DMS153 treated with DMSO at 0.1 percent for 48 hours (cell line): ENCODE data around the gene TEX19.
A peak's percentile ranks its signal among the peaks of the same experiment; 100 is the strongest.

Experiments
- DNase-seq: peaks from one replicate; lab custom pipeline; 2025; ENCODE audit not compliant: unreplicated experiment; lab: John Stamatoyannopoulos, UW

The TEX19 gene

GRCh38 chr17:82320956-82321927 lies 37.8 kb upstream of the TEX19 start:
- no peak for DNase-seq

GRCh38 chr17:82321947-82322466 lies 37.0 kb upstream of the TEX19 start:
- DNase-seq: no peak

GRCh38 chr17:82322526-82323453 lies 36.3 kb upstream of the TEX19 start:
- DNase-seq: no peak

- no peak for DNase-seq
Observed at GRCh38 chr17:82323514-82324234, 35.4 kb upstream of the TEX19 start.

- no peak for DNase-seq
Observed at GRCh38 chr17:82324566-82325285, 34.3 kb upstream of the TEX19 start.

GRCh38 chr17:82325286-82326180 lies 33.5 kb upstream of the TEX19 start:
- DNase-seq: no peak

GRCh38 chr17:82327289-82327688 lies 31.8 kb upstream of the TEX19 start:
- DNase-seq: no peak

- no peak for DNase-seq
Observed at GRCh38 chr17:82327757-82328140, 31.3 kb upstream of the TEX19 start.

GRCh38 chr17:82328141-82328993 lies 30.7 kb upstream of the TEX19 start:
- DNase-seq: no peak

GRCh38 chr17:82328994-82329507 lies 30.0 kb upstream of the TEX19 start:
- no peak for DNase-seq

- DNase-seq: no peak
Observed at GRCh38 chr17:82329683-82330321, 29.2 kb upstream of the TEX19 start.

- DNase-seq: peak; percentile 72
Observed at GRCh38 chr17:82330322-82331239, 28.5 kb upstream of the TEX19 start.

- no peak for DNase-seq
Observed at GRCh38 chr17:82331345-82331939, 27.6 kb upstream of the TEX19 start.

GRCh38 chr17:82332669-82333278 lies 26.3 kb upstream of the TEX19 start:
- DNase-seq: peak; percentile 63

GRCh38 chr17:82333279-82334171 lies 25.5 kb upstream of the TEX19 start, which contains the start of gene SECTM1:
SECTM1 (minus strand) TSS chr17:82333766; CDS start chr17:82327240, 6,526 bp downstream.
- no peak for DNase-seq
